Activated naive CD4-positive, alpha-beta T cell treated with anti-CD3 and anti-CD28 coated beads for 36 hours (primary cell): ENCODE results near the gene YES1. TPM values are rescaled to one million over a fixed set of nuclear protein-coding genes. Genes with fewer than 3 reads are reported as not detected.
"Not testable (repeated sequence)": the region's sequence is repeated elsewhere in the genome, so short reads cannot be mapped to it uniquely, and the experiment has no call there.

Source experiments
- CTCF ChIA-PET: fragments of 350-600 bp; sonication (Branson Sonifier 250); formaldehyde crosslinking; loops from one replicate; lab custom pipeline; 2021; ENCODE audit warnings: antibody characterized with exemption; lab: Charles Lee
- DNase-seq: peaks from one replicate; pipeline ENCODE4 v3.0.0-alpha.2; 2020
- H3K27ac Mint-ChIP-seq: one replicate; pipeline ENCODE4 v1.8.0; 2021; ENCODE audit warnings: mild to moderate bottlenecking, mixed read lengths
- H3K27me3 Mint-ChIP-seq: one replicate; pipeline ENCODE4 v1.8.0; 2021; ENCODE audit warnings: low read depth, mixed read lengths
- H3K36me3 Mint-ChIP-seq: one replicate; pipeline ENCODE4 v1.8.0; 2021; ENCODE audit warnings: low read depth, mixed read lengths
- H3K4me1 Mint-ChIP-seq: one replicate; pipeline ENCODE4 v1.8.0; 2021; ENCODE audit warnings: low read depth, mixed read lengths
- H3K4me3 Mint-ChIP-seq: one replicate; pipeline ENCODE4 v1.8.0; 2021; ENCODE audit warnings: mild to moderate bottlenecking, moderate library complexity, mixed read lengths
- H3K9me3 Mint-ChIP-seq: one replicate; pipeline ENCODE4 v1.8.0; 2021; ENCODE audit warnings: mixed read lengths
- intact Hi-C: fragments of 100-400 bp; cut with micrococcal nuclease; formaldehyde crosslinking; loops from one replicate; pipeline ENCODE4 v1.15.1; 2023
- total RNA-seq, 2 experiments: library from RNA; stranded (reverse); gene quantifications; one replicate each; pipeline ENCODE4 v1.2.3, GENCODE V29; 2021

Gene YES1
- total RNA-seq, 2 experiments from 2014 or later = 6.7 to 8.3 TPM

GRCh38 chr18:773980-774624 is 37.9 kb downstream of the YES1 start:
- Mint-ChIP-seq H3K27ac (no peak overlapping the region), H3K27me3 (no peaks in the 10 kb centered on the region), H3K36me3 (peaks cover 7% of the 10 kb centered on the region), H3K9me3 (no peaks in the 10 kb centered on the region), H3K4me3 (no peak overlapping the region), H3K4me1 (peaks cover 13% of the 10 kb centered on the region)
- intact Hi-C loops = no loop called here
- CTCF ChIA-PET = no interaction called here
- DNase-seq = no peak

- CTCF ChIA-PET = no interaction called here
Measured at GRCh38 chr18:770583-770961, 41.5 kb downstream of the YES1 start.

GRCh38 chr18:767961-768360 is 44.1 kb downstream of the YES1 start:
- Mint-ChIP-seq H3K9me3 (no peaks in the 10 kb centered on the region), H3K27ac (no peak overlapping the region), H3K4me1 (peaks cover 15% of the 10 kb centered on the region), H3K36me3 (peaks cover 4% of the 10 kb centered on the region), H3K4me3 (no peak overlapping the region), H3K27me3 (no peaks in the 10 kb centered on the region)
- no peak for DNase-seq
- CTCF ChIA-PET = interaction anchor here (1.3 kb wide), 1 partner anchor 40 kb away, joined by 3 read pairs; no protein-coding TSS in a partner anchor
- intact Hi-C loops = no loop called here

More at GRCh38 chr18:770583-770961, 41.5 kb downstream of the YES1 start:
- no peaks in the 10 kb centered on the region for H3K9me3 Mint-ChIP-seq
- peaks cover 7% of the 10 kb centered on the region for H3K36me3 Mint-ChIP-seq
- no peak overlapping the region for H3K4me3 Mint-ChIP-seq
- H3K27me3 Mint-ChIP-seq = no peaks in the 10 kb centered on the region
- H3K27ac Mint-ChIP-seq = no peak overlapping the region
- peaks cover 11% of the 10 kb centered on the region for H3K4me1 Mint-ChIP-seq
- intact Hi-C loops = no loop called here
- no peak for DNase-seq

- Mint-ChIP-seq H3K27me3 (no peaks in the 10 kb centered on the region), H3K36me3 (peaks cover 4% of the 10 kb centered on the region), H3K27ac (no peak overlapping the region), H3K9me3 (no peaks in the 10 kb centered on the region), H3K4me3 (no peak overlapping the region), H3K4me1 (peaks cover 18% of the 10 kb centered on the region)
- CTCF ChIA-PET = interaction anchor here (1.0 to 1.3 kb wide), 2 partner anchors 41 to 70 kb away, joined by 3 read pairs; no protein-coding TSS in a partner anchor
- DNase-seq = no peak
- intact Hi-C loops = no loop called here
Measured at GRCh38 chr18:767084-767882, 44.8 kb downstream of the YES1 start.

GRCh38 chr18:766550-766860 is 45.5 kb downstream of the YES1 start:
- intact Hi-C loops = no loop called here
- H3K36me3 Mint-ChIP-seq = peaks cover 4% of the 10 kb centered on the region
- CTCF ChIA-PET = interaction anchor here (1.0 to 1.3 kb wide), 2 partner anchors 42 to 71 kb away, joined by 3 read pairs; no protein-coding TSS in a partner anchor
- peaks cover 19% of the 10 kb centered on the region for H3K4me1 Mint-ChIP-seq
- H3K27ac Mint-ChIP-seq = no peak overlapping the region
- no peaks in the 10 kb centered on the region for H3K9me3 Mint-ChIP-seq
- H3K27me3 Mint-ChIP-seq = no peaks in the 10 kb centered on the region
- H3K4me3 Mint-ChIP-seq = no peak overlapping the region
- DNase-seq = no peak

- Mint-ChIP-seq H3K36me3 (peaks cover 4% of the 10 kb centered on the region), H3K4me3 (no peak overlapping the region), H3K4me1 (peaks cover 18% of the 10 kb centered on the region), H3K9me3 (no peaks in the 10 kb centered on the region), H3K27ac (no peak overlapping the region), H3K27me3 (no peaks in the 10 kb centered on the region)
- CTCF ChIA-PET = no interaction called here
- DNase-seq = no peak
- intact Hi-C loops = no loop called here
Measured at GRCh38 chr18:765764-766549, 46.1 kb downstream of the YES1 start.

GRCh38 chr18:759864-760263 is 52.2 kb downstream of the YES1 start:
- CTCF ChIA-PET, H3K27me3 Mint-ChIP-seq, H3K27ac Mint-ChIP-seq, H3K36me3 Mint-ChIP-seq, H3K9me3 Mint-ChIP-seq, DNase-seq, H3K4me3 Mint-ChIP-seq, intact Hi-C loops: not testable (repeated sequence)
- H3K4me1 Mint-ChIP-seq = peaks cover 14% of the 10 kb centered on the region

GRCh38 chr18:755506-755905 is 56.5 kb downstream of the YES1 start:
- DNase-seq = no peak
- Mint-ChIP-seq H3K36me3 (peaks cover 11% of the 10 kb centered on the region), H3K9me3 (no peaks in the 10 kb centered on the region), H3K27ac (no peak overlapping the region), H3K27me3 (no peaks in the 10 kb centered on the region), H3K4me3 (no peak overlapping the region), H3K4me1 (no peaks in the 10 kb centered on the region)
- CTCF ChIA-PET = interaction anchor here (0.7 to 2.5 kb wide), 3 partner anchors 76 to 320 kb away, joined by 3 to 19 read pairs (median 9); no protein-coding TSS in a partner anchor
- intact Hi-C loops = no loop called here

- CTCF ChIA-PET = interaction anchor here (0.6 to 2.5 kb wide), 4 partner anchors 42 to 85 kb away, joined by 3 to 19 read pairs (median 6); no protein-coding TSS in a partner anchor
- Mint-ChIP-seq H3K9me3 (no peaks in the 10 kb centered on the region), H3K27me3 (no peaks in the 10 kb centered on the region), H3K27ac (no peak overlapping the region), H3K4me1 (no peaks in the 10 kb centered on the region), H3K36me3 (peaks cover 9% of the 10 kb centered on the region), H3K4me3 (no peak overlapping the region)
- no peak for DNase-seq
- intact Hi-C loops = no loop called here
Measured at GRCh38 chr18:754656-755055, 57.4 kb downstream of the YES1 start.

GRCh38 chr18:750456-750855 is 61.6 kb downstream of the YES1 start:
- Mint-ChIP-seq H3K27me3 (no peaks in the 10 kb centered on the region), H3K9me3 (no peaks in the 10 kb centered on the region), H3K4me3 (no peak overlapping the region), H3K4me1 (no peaks in the 10 kb centered on the region), H3K36me3 (peaks cover 10% of the 10 kb centered on the region), H3K27ac (no peak overlapping the region)
- CTCF ChIA-PET = interaction anchor here (0.6 to 1.4 kb wide), 2 partner anchors 10 to 89 kb away, joined by 3 to 4 read pairs; no protein-coding TSS in a partner anchor
- intact Hi-C loops = no loop called here
- no peak for DNase-seq

GRCh38 chr18:744832-745597 is 67.0 kb downstream of the YES1 start:
- CTCF ChIA-PET = interaction anchor here (7.6 to 12.1 kb wide), 2 partner anchors 87 to 95 kb away, joined by 112 to 142 read pairs; no protein-coding TSS in a partner anchor
- DNase-seq = no peak
- H3K27ac Mint-ChIP-seq = no peak overlapping the region
- peaks cover 7% of the 10 kb centered on the region for H3K36me3 Mint-ChIP-seq
- H3K9me3 Mint-ChIP-seq = no peaks in the 10 kb centered on the region
- intact Hi-C loops = no loop called here
- no peaks in the 10 kb centered on the region for H3K4me1 Mint-ChIP-seq
- H3K27me3 Mint-ChIP-seq = no peaks in the 10 kb centered on the region
- no peak overlapping the region for H3K4me3 Mint-ChIP-seq
